GM18858 (cell line): ENCODE measurements around the gene HDAC8.

Experiments
- ATAC-seq: cut with Tn5 transposase; IDR thresholded peaks from one replicate; pipeline ENCODE4 v1.9.1; 2021; ENCODE audit not compliant: unreplicated experiment

HDAC8 gene

DNA sequence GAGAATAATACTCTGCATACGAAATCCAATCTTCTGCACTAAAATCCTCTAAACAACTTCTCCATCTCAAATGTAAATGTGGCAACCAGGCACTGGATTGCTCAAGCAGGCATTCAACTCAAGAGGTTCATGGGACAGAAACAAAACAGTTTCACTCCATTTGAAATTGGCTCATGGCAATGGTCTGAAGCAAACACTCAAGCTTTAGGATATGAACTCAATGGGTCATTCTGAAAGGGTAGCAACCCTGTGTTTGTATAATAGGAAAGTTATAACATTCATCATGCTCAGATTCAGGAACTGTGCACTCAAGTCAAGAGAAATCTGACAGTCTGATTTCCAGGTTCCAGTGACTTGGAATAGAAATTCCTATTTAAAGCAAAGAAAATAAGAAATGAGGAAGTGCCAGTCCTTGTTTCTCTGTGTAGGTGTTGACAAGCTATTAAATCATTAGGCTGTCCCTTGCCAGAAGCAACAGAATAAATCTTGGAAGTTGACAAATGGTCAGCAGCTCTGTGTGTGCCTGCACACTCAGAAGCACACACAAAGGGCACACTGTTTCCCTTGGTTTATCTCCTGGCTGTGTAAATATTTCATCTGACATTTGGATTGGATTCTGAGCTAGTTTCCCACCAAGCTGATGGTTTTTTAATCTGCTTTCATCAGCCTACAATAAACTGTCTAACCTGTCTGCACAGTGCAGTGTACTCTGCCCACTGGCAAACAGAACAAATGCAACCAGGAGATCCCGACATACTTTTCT lies 191.0 kb downstream of the HDAC8 start:
- no peak for ATAC-seq

GRCh38 chrX:72376124-72376523 lies 196.5 kb downstream of the HDAC8 start:
- no peak for ATAC-seq

DNA sequence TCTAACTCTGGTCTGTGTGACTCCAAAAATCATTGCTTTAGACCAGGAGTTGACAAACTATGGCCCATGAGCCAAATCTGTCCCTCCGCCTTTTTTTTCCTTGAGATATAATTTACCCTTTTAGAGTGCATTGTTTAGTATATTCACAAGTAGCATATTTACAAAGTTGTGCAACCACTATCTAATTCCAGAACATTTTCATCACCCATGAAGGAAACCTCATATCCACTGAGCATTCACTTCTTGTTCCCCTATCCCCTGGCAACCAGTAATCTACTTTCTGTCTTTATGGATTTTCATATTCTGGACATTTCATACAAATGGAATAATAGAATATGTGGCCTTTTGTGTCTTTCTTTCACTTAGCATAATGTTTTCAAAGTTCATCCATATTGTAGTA lies 199.5 kb downstream of the HDAC8 start:
- no peak for ATAC-seq

DNA sequence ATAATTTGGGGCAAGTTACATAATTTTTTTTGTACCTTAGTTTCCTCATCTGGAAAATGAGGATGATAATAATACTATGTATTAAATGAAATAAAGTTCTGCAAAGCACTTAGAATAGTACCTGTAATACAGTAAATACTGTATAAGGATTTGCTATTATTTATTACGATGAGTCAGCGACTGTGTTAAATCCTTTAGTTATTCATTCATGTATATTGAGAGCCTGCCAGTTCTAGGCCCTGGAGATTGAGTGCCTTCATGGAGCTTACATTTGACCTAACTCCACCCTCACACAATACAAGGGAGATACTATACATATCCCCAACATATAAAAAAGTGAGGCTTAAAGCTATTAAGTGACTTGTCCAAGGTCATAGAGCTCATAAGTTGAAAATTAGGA lies 199.9 kb downstream of the HDAC8 start:
- no peak for ATAC-seq

DNA sequence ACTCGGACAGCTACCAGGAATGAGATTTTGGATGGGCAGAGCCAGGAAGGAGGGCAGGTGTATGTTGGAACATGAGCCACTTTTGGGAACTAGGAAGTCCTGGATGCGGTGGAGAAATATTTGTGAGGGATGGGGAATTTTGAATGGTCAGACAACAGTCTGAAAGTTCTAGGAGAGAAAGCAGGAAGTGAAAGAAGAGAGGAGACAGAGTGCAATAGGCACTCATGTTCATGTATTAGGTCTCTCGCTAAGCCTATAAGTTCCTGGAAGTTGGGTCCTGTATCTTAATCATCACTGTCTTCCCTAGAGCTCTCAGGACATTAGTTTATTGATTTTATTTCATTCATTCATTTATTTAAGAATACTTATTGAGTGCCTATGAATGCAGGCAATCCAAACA lies 201.2 kb downstream of the HDAC8 start:
- ATAC-seq: no peak

GRCh38 chrX:72368796-72369195 lies 203.8 kb downstream of the HDAC8 start:
- ATAC-seq: no peak

GRCh38 chrX:72367516-72367915 lies 205.1 kb downstream of the HDAC8 start:
- no peak for ATAC-seq

DNA sequence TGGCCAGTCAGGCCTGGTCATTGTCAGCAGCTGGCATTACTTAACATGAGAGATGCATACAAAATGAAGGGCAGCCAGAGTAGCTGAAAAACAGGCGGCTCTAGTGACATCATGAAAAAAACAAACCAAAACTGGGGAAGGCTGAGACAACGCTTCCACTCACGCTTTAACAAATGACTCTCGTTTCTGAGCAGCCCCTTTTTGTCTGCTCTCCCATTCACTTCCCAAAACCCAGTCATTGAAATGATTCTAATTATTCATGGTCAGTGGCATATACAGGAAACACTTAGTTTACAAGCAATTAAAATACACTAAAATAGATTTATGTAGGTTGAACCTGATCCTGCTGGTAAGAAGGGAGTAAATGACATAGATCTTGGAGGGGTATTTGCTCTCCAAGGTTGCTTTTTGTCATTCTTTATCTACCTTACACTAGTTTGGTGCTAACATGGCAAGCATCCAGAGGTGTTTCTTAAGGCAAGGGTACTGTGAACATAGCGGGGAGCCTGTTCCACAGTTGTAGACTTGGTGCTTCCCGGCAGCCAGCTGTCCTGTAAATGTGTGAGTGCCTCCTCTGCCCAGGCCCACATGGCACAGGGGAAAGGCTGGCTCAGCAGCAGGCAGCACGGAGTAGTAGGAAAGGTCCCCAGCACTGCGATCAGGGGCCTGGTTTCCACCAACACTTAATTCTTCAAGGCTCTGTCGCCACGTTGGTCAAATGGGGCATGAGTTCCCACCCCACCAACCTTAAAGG lies 205.8 kb downstream of the HDAC8 start:
- ATAC-seq: no peak

GRCh38 chrX:72366178-72366577 lies 206.5 kb downstream of the HDAC8 start:
- ATAC-seq: no peak

DNA sequence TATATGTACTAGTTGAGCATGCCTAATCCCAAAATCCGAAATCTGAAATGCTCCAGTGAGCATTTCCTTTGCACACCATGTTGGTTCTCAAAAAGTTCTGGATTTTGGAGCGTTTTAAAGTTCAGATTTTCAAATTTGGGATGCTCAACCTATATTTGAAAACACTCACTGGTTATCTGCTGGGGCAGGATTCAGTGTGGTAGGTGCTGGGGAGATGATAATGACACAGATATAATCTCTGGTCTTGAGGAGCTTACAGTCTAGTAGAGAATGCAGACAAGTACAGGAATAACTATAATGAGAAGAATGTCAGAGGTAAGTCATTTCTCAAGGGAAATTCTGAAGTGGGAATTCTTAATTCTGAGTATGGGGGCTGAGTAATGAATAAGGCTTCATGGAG lies 207.5 kb downstream of the HDAC8 start:
- ATAC-seq: no peak

- ATAC-seq: no peak
Measured at GRCh38 chrX:72360326-72360725, 212.3 kb downstream of the HDAC8 start.

DNA sequence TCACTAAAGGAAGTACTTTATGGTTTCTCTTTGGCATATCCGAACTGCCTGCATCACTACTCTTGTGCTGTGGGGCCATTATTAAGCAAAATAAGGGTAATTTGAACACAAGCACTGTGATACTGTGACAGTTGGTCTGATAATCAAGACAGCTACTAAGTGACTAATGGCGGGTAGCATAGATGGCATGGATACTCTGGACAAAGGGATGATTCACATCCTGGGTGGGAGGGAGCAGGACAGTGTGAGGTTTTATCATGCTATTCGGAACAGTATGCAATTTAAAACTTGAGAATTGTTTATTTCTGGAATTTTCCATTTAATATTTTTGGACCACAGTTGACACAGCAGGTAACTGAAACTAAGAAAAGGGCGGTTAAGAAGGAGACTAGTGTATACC lies 214.3 kb downstream of the HDAC8 start:
- ATAC-seq: no peak

- ATAC-seq: no peak
Measured at GRCh38 chrX:72352786-72353185, 219.9 kb downstream of the HDAC8 start.

- ATAC-seq: no peak
Measured at GRCh38 chrX:72351606-72352334, 220.9 kb downstream of the HDAC8 start.

GRCh38 chrX:72349190-72349589 lies 223.5 kb downstream of the HDAC8 start:
- peak; percentile 97 for ATAC-seq

GRCh38 chrX:72348247-72348979 lies 224.2 kb downstream of the HDAC8 start:
- no peak for ATAC-seq

DNA sequence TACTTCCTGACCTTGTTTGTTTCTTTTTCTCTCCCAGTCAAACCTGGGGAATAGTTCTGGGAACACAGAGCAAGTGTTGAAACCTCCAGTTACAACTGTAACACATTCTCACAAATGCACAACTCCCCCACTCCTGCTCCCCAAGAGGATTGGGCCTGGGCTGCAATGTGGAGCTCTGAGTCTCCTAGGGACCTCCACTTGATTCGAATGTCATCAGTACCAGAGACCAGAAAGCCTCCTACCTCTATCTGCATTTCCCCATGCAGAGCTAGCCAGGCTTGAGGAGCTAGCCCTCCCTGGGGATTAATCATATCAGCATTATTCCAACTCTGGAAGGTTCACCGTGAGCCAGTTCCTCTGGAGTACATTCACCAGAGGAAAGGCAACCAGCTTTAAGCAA lies 225.3 kb downstream of the HDAC8 start:
- ATAC-seq: no peak

DNA sequence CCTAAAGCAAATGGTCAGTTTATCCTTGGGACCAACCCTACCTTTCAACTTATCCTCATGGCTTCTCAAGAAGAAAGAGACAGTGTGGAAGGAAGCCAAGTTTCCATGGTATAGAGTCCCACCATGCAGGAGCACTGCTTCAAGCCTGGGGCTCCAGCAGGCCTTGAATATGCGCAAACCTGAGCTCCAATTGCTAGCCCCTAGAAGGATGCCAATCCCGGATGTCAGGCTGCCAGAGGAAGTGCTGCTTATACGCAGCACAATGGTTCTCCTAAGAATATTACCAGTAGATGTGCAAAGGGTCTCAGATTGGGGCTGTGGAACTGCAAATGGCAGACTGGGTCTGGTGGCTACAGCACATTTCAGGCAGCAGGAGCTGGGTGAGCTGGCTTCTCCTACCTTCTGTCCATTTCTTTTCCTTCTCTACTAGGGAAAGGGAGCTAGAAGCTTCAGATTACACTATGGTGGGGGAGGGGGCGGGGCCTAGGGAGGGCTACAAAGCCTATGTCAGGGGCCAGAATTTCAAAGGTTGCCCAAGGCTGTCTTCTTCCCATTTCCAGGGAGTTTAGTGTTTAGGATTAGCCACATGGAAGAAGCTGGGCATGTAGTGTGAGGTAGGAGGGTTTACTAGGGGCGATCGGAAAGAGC lies 226.2 kb downstream of the HDAC8 start:
- ATAC-seq: no peak

GRCh38 chrX:72340626-72341025 lies 232.0 kb downstream of the HDAC8 start:
- no peak for ATAC-seq

- no peak for ATAC-seq
Measured at GRCh38 chrX:72340041-72340440, 232.6 kb downstream of the HDAC8 start.

DNA sequence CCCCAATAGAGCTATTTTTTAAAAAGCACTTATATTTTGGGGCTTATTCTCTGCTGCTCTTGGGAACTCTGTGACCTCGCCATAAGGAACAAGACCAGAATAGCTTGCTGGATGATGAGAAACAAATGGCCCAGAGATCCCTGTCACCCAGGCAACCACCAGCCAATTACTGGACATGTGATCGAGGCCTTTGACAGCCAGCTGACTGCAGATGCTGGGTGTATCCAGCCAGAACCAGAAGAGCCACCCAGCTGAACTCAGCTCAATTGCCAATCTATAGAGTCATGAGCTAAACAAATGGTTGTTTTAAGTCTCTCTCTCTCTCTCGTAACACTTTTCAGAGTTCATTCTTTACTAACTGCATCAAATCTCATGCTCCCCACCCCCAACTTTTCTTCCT lies 242.5 kb downstream of the HDAC8 start:
- ATAC-seq: no peak
